Adrenal gland (tissue), 5 donors: ENCODE measurements around the gene STT3B.

Experiments
- CTCF ChIP-seq, 6 experiments: fragments of 450-650 bp in 4 of 6; fragments of 200-600 bp in 2 of 6; sonication (generic) in 1 of 6; IDR thresholded peaks; 1 replicate in 5 of 6; 2 replicates in 1 of 6; pipeline versions ENCODE4 v1.5.1 to v1.8.0; 2016 to 2021; ENCODE audit warnings: antibody characterized with exemption in 6 of 6, mild to moderate bottlenecking in 2 of 6, moderate library complexity in 1 of 6
- POLR2A ChIP-seq, 2 donors: fragments of 450-650 bp; IDR thresholded peaks; one replicate each; pipeline ENCODE4 v1.6.1; 2017; ENCODE audit warnings: antibody characterized with exemption in 2 of 2, mild to moderate bottlenecking in 2 of 2, moderate library complexity in 1 of 2
- donor health status: DM: no; HTN: no; CAD: no.

GRCh38 chr3:31544634-31545033 lies 11.9 kb downstream of the STT3B start:
- TF ChIP-seq CTCF (IDR thresholded peaks at IDR 0.05), result no peak
- no peak for TF ChIP-seq POLR2A (IDR thresholded peaks at IDR 0.05)
